Adrenal gland (tissue), 5 donors: ENCODE measurements around the gene ZNF385A.

ENCODE experiments used
- POLR2A ChIP-seq, 2 donors: fragments of 450-650 bp; IDR thresholded peaks; one replicate each; pipeline ENCODE4 v1.6.1; 2017; ENCODE audit warnings: antibody characterized with exemption in 2 of 2, mild to moderate bottlenecking in 2 of 2, moderate library complexity in 1 of 2
- TF ChIP-seq, protein P1 (sequence below), 6 experiments: fragments of 450-650 bp in 4 of 6; fragments of 200-600 bp in 2 of 6; sonication (generic) in 1 of 6; IDR thresholded peaks; 1 replicate in 5 of 6; 2 replicates in 1 of 6; pipeline versions ENCODE4 v1.5.1 to v1.8.0; 2016 to 2021; ENCODE audit warnings: antibody characterized with exemption in 6 of 6, mild to moderate bottlenecking in 2 of 6, moderate library complexity in 1 of 6
- donor health status: DM: no; HTN: no; CAD: no.

DNA sequence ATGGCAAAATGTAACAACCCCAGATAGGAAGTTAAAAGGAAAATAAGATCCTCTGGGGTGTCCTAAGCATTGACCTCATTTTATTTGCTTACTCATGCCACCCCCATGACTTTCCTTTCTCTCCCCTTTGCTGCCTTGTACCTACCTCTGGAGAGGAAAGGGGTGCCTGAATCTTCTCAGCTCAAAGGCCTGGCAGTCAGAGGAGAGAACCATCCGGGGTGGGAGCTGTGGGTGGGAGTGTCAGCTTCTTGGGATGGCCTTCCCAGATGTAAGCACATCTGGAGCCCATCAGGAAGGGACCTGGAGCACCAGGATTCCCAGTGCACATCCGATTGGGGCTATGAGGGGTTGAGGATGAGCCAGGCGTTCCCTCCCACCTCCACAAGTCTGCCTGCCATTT is 39.7 kb upstream of the ZNF385A start:
- TF ChIP-seq POLR2A (IDR thresholded peaks at IDR 0.05), result no peak
- TF ChIP-seq, protein P1, sequence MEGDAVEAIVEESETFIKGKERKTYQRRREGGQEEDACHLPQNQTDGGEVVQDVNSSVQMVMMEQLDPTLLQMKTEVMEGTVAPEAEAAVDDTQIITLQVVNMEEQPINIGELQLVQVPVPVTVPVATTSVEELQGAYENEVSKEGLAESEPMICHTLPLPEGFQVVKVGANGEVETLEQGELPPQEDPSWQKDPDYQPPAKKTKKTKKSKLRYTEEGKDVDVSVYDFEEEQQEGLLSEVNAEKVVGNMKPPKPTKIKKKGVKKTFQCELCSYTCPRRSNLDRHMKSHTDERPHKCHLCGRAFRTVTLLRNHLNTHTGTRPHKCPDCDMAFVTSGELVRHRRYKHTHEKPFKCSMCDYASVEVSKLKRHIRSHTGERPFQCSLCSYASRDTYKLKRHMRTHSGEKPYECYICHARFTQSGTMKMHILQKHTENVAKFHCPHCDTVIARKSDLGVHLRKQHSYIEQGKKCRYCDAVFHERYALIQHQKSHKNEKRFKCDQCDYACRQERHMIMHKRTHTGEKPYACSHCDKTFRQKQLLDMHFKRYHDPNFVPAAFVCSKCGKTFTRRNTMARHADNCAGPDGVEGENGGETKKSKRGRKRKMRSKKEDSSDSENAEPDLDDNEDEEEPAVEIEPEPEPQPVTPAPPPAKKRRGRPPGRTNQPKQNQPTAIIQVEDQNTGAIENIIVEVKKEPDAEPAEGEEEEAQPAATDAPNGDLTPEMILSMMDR (IDR thresholded peaks at IDR 0.05), result no peak
